SK-N-MC (cell line): ENCODE measurements around the gene CYRIA.

Experiments
- EZH2 ChIP-seq: fragments of 200-600 bp; sonication (generic); IDR thresholded peaks from one replicate; pipeline ENCODE4 v1.6.1; 2017; ENCODE audit warnings: antibody characterized with exemption
- FOXP2 ChIP-seq: optimal IDR thresholded peaks from 2 replicates; pipeline ENCODE3; 2011; ENCODE audit warnings: mild to moderate bottlenecking, moderate library complexity; ENCODE audit not compliant: insufficient read depth; ENCODE audit errors: extremely low read length, control extremely low read depth
- POLR2AphosphoS5 ChIP-seq: IDR thresholded peaks from 2 replicates; pipeline ENCODE4 v1.6.1; 2012; ENCODE audit warnings: mild to moderate bottlenecking, low read depth, low read length, borderline replicate concordance

DNA sequence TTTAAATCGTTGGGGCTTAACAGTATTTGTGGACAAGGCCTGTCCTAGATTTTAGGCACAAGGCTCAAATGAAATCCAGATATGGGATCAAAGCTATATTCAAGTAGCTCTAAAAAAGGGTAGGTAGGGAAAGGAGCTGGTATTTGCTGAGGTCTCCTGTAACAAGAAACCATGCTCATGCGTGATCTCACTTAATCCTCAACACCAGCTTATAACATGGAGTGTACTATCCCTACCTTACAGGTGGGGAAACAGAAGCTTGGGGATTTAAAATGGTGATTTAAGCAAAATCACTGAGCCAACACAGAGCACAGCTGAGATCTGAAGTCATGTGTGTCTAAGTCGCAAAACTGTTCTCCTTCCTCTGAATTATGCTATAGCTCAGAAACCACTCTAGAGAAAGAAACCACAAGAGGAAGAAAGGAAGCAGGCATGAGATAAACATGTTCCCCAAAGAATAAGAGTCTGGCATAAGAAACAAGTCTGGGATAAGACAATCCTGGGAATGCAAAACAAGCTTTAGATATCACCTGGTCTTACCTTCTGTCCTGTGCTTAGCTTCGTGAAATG is 43.1 kb downstream of the CYRIA start:
- TF ChIP-seq FOXP2 (no peak), EZH2 (no peak), POLR2AphosphoS5 (no peak)
